A172 (cell line): Measurements from ENCODE around the gene TMPRSS11B. TPM values are rescaled to one million over a fixed set of nuclear protein-coding genes. Genes with fewer than 3 reads are reported as not detected.
"Not testable (repeated sequence)": the region's sequence is repeated elsewhere in the genome, so short reads cannot be mapped to it uniquely, and the experiment has no call there.

Experiments used
- DNase-seq: peaks from one replicate; pipeline ENCODE4 v3.0.0-alpha.2; 2015; ENCODE audit warnings: low spot score
- total RNA-seq: library from RNA; depleted of rRNA; stranded (reverse); fragments of >200 nt; shearing (Covaris generic); gene quantifications from 2 replicates; pipeline ENCODE4 v1.2.3, GENCODE V29; 2014; rRNA removed

TMPRSS11B gene, protein sequence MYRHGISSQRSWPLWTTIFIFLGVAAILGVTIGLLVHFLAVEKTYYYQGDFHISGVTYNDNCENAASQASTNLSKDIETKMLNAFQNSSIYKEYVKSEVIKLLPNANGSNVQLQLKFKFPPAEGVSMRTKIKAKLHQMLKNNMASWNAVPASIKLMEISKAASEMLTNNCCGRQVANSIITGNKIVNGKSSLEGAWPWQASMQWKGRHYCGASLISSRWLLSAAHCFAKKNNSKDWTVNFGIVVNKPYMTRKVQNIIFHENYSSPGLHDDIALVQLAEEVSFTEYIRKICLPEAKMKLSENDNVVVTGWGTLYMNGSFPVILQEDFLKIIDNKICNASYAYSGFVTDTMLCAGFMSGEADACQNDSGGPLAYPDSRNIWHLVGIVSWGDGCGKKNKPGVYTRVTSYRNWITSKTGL
- total RNA-seq = not detected in 2 replicates

- no peak for DNase-seq
These were observed at the start of gene TMPRSS11B for GRCh38 chr4:68245594-68245993. TSS of gene TMPRSS11B (minus strand) at chr4:68245694. CDS start at chr4:68245558, 136 bp downstream.

- DNase-seq = no peak
These were observed 45.8 kb upstream of the TMPRSS11B start for GRCh38 chr4:68291256-68291655.

- no peak for DNase-seq
These were observed 42.9 kb upstream of the TMPRSS11B start for GRCh38 chr4:68288393-68288740.

GRCh38 chr4:68287704-68288392, 42.4 kb upstream of the TMPRSS11B start:
- DNase-seq = no peak

- no peak for DNase-seq
These were observed 38.2 kb upstream of the TMPRSS11B start for GRCh38 chr4:68283714-68284113.

DNA sequence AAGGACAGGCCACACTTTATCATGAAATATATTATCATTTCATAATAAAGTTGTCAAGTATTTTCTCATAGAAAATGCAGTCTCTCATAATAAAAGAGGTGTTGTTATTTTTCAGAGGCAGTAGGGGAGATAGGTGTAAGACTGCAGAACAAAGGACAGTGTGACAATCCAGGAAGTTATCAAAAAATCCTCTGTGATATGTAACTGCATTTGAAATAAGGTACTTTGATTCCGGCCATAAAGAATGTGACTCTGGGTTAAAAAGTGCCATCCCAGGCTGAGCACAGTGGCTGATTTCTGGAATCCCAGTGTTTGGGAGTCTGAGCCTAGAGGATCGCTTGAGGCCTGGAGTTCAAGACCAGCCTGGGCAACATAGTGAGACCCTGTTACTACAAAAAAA, 37.6 kb upstream of the TMPRSS11B start:
- no peak for DNase-seq

DNA sequence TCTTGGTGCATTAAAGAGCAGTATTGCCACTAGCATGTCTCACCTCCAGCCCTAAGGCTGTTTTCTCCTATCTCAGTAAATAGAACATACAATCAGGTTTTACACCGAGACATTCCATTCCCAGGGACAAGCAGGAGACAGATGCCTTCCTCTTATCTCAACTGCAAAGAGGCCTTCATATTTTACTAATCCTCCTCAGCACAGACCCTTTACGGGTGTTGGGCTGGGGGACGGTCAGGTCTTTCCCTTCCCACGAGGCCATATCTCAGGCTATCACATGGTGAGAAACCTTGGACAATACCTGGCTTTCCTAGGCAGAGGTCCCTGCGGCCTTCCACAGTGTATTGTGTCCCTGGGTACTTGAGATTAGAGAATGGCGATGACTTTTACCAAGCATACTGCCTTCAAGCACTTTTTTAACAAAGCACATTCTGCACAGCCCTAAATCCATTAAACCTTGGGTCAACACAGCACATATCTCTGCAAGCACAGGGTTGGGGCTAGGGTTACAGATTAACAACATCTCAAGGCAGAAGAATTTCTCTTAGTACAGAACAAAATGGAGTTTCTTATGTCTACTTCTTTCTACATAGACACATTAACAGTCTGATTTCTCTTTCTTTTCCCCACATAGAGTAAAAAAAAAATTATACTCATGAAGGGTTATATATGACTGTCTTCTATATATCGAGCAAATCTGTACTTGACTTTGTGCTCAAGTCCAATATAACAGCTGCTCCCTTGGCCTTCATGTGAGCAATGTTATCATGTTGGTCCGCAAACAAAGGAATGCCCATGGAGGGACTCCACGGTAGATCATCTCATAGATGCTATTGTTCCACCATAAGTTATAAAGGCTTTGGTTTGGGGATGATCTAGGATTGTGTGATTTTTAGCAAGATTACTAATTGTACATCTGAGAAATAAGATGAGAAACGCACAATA, 36.6 kb upstream of the TMPRSS11B start:
- DNase-seq = not testable (repeated sequence)

DNA sequence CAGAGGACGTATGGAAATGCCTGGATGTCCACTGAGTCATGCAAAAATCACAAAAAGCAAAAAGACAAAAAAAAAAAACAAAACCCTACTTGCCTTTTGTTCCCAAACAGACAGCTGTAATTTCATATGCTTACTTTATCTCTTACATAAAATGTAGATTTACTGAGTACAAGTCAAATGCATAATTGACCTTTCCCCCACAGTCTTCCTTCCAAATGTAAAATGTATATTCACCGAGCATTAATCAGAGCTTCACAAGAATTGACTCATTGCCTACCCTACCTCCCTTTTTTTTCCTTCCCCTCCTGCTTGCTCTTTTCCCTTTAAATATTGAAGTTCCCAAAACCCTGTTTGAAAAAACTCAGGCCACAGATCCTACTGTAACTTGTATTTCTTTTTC, 32.5 kb upstream of the TMPRSS11B start:
- DNase-seq = no peak

- no peak for DNase-seq
These were observed 32.1 kb upstream of the TMPRSS11B start for GRCh38 chr4:68277627-68278026.

- no peak for DNase-seq
These were observed 27.4 kb upstream of the TMPRSS11B start for GRCh38 chr4:68272860-68273259.

- no peak for DNase-seq
These were observed 26.9 kb upstream of the TMPRSS11B start for GRCh38 chr4:68272380-68272779.

DNA sequence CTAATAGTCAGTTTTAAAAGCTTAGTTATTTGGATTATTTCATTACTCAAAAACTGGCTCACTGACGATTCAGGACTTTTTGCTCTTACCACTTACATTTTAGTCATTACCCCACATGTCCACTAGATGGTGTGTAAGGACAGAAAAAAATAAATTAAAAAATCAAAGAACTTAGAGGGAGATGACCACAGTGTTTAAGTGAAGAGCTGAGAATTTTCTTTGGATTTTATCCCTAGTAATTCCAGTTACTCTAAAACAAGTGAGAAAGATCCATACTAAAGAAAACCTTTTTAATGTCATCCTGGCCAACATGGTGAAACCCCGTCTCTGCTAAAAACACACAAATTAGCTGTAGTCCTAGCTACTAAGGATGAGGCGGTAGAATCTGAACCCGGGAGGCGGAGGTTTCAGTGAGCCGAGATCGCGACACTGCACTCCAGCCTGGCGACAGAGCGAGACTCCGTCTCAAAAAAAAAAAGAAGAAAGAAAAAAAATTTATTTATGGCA, 26.4 kb upstream of the TMPRSS11B start:
- peak; percentile 30 for DNase-seq

DNA sequence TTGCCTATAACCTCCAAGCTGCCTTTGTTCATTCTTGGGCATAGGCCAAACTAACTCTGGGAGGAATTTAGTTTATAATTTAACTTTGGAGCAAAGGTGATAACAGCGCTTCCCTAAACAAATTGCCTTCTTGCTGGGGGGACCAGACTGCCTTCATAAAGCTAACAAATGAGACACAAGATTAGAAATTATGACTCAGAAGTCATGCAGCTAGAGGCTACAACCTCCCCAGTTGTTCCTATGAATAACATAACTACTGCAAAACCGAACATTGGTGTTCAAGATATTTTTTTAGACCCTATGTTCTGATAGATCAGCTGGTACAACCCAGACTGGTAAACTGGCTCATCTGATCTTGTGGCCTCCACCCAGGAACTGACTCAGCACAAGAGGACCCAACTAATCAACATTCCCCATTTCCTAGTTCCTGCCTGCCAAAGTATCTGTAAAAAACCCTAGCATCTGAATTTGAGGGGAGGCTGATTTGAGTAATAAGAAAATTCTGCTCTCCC, 22.0 kb upstream of the TMPRSS11B start:
- peak; percentile 55 for DNase-seq

- no peak for DNase-seq
These were observed 19.5 kb upstream of the TMPRSS11B start for GRCh38 chr4:68264875-68265565.

- no peak for DNase-seq
These were observed 13.7 kb upstream of the TMPRSS11B start for GRCh38 chr4:68259191-68259590.

DNA sequence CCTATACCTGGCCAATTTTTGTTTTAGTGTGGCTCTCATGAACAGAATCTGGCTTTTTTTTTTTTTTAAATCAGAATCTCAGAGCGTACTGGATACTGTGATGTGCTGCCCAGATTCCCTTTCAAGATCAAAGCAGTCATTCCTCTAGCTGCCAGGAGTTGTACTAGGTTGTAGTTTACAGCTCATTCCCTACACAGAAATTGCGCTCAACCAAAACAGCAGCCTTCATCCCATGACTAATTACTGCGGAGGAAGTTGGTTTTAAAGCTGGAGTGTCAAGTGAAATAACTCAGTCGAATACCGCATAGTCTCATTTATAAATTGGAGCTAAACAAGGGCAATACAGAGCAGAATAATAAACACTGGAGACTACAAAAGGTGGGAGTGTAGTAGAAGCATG, 12.2 kb upstream of the TMPRSS11B start:
- no peak for DNase-seq

DNA sequence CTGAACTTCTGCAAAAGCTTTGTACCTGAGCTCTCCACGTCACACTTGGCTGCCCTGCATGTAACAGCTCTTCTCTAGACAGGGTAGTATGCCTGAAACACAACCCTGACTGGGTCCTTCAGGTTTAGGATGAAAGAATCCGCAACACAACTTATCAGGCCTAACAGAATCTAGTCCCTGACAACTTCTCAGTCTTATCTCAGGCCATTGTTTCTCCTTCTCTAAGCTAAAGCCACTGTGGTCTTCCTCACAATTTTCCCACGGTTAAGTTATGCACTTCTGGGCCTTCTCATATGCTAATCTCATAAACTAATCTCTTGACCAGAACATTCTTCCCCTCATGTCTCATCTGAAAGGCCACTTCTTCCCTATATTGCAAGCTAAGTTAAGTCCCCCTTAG, 10.8 kb upstream of the TMPRSS11B start:
- no peak for DNase-seq

DNA sequence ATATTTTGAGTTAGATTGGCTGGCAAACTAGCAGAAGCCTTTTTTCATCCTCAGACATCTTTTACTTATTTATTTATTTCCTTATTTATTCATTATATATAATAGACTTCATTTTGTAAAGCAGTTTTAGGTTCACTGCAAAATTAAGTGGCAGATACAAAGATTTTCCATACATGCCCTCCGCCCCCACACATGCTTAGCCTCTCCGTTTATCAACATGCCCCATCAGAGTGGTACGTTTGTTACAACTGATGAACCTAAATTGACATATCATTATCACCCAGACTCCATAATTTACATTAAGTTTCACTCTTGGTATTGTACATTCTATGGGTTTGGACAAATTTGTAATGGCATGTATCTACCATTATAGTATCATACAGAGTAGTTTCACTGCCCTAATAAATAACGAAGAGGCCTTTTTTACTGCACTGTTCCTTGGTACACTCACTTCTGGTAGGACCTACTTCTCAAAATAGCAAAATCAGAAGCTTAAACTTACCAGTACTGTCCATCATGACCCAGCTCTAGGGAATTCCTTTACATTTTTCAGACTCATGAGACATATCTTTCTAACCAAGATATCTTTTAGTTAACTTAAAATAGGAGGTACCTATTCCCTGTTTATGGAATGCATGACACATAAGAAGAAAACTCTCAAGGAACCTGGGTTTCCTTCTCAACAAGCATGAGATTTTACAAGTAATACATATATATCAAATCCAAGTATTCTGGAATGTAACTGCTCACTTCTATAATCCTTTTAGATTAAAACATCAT, 4.8 kb upstream of the TMPRSS11B start:
- DNase-seq = no peak

DNA sequence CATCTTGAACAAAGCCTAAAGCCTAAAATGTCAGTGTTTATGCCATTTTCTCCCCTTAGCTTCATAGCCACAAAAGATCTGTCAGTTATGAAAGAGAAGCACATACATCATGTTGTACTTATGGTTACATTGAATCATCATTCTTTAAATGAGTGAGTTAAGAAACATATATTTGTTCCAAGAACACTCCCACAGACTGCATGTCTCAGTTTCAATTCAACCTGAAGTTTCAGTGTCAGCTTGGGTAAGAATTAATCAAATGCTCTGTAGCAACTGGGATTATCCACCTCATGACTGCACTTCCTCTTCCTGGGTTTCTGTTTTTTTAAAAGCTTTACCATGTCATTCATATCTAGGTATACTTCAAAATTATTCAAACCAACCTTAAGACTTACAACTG, 3.9 kb upstream of the TMPRSS11B start:
- DNase-seq = no peak

- DNase-seq = no peak
These were observed 4.9 kb downstream of the TMPRSS11B start for GRCh38 chr4:68240620-68241019.
